Measurements from ENCODE around the gene FAM83G.

GRCh38 chr17:18950944-18951905 is 53.3 kb downstream of the FAM83G start:
- no peak for TF ChIP-seq ISL1 (CRISPR knock-in tag; IDR thresholded peaks at IDR 0.05)
- no peak for TF ChIP-seq PATZ1 (CRISPR knock-in tag; IDR thresholded peaks at IDR 0.05; ENCODE audit: borderline replicate concordance)
- no peak for TF ChIP-seq RARB (CRISPR knock-in tag; IDR thresholded peaks at IDR 0.05)
- TF ChIP-seq BACH2 (CRISPR knock-in tag; IDR thresholded peaks at IDR 0.05; ENCODE audit: borderline replicate concordance), result no peak
- no peak for TF ChIP-seq CSRNP3 (CRISPR knock-in tag; IDR thresholded peaks at IDR 0.05)
- no peak for TF ChIP-seq TCF4 (CRISPR knock-in tag; IDR thresholded peaks at IDR 0.05; ENCODE audit: borderline replicate concordance)
- no peak for TF ChIP-seq SNAI2 (CRISPR knock-in tag; IDR thresholded peaks at IDR 0.05)
- TF ChIP-seq, protein P1, sequence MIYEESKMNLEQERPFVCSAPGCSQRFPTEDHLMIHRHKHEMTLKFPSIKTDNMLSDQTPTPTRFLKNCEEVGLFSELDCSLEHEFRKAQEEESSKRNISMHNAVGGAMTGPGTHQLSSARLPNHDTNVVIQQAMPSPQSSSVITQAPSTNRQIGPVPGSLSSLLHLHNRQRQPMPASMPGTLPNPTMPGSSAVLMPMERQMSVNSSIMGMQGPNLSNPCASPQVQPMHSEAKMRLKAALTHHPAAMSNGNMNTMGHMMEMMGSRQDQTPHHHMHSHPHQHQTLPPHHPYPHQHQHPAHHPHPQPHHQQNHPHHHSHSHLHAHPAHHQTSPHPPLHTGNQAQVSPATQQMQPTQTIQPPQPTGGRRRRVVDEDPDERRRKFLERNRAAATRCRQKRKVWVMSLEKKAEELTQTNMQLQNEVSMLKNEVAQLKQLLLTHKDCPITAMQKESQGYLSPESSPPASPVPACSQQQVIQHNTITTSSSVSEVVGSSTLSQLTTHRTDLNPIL (CRISPR knock-in tag; IDR thresholded peaks at IDR 0.05; ENCODE audit: low read depth), result no peak
- TF ChIP-seq ZFP30 (CRISPR knock-in tag; IDR thresholded peaks at IDR 0.05), result no peak
- no peak for TF ChIP-seq OSR1 (CRISPR knock-in tag; IDR thresholded peaks at IDR 0.05)
- no peak for TF ChIP-seq CSDC2 (CRISPR knock-in tag; IDR thresholded peaks at IDR 0.05)

All from SK-N-SH treated with all-trans-retinoic acid at 6 μM for 48 hours (cell line).